ENCODE data around the gene PTGR2.

PTGR2 gene

DNA sequence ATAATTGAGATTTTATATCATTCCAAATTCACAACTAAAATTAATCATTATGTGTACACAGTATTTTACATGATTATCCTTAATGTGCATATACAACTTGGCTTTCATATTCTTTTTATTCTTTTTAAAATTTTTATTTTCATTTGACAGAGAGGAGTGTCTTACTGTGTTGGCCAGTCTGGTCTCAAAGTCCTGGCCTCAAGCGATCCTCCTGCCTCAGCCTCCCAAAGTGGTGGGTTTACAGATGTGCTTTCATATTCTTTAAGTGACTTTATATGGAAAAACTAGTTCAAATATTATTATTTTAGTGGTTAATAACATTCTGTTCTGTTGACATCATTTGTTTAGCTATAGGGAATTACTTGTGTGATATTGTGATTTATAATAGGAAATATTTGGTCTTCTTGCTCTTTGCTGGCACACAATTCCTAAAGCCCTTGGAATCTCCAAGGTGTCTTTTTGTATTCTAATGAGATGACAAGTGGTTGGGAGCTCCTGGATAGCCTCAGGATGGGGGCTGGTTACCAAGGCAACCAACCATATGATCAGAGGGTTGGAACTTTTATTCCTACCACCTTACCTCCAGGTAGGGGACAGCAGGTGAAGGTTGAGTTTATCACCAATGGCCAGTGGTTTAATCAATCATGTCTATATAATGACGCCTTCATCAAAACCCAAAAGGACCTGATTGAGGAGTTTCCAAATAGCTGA, 19.0 kb downstream of the PTGR2 start:
- no peak overlapping the region for H3K9ac ChIP-seq (ENCODE audit: insufficient read length)
- H3K27ac ChIP-seq, result no peak overlapping the region
- H3K9me3 ChIP-seq (ENCODE audit: low read depth, low read length), result no peaks in the 10 kb centered on the region
- TF ChIP-seq EZH2 (IDR thresholded peaks at IDR 0.05) (no peak), FOXP2 (optimal IDR thresholded peaks at IDR 0.05; ENCODE audit: control extremely low read depth, extremely low read length, insufficient read depth) (no peak), POLR2AphosphoS5 (IDR thresholded peaks at IDR 0.05; ENCODE audit: borderline replicate concordance, low read depth, low read length) (no peak)
- H3K36me3 ChIP-seq (ENCODE audit: insufficient read depth, low read length), result no peaks in the 10 kb centered on the region
- H3K4me3 ChIP-seq, result no peak overlapping the region
- no peak for DNase-seq (ENCODE audit: low read depth, low spot score)

DNA sequence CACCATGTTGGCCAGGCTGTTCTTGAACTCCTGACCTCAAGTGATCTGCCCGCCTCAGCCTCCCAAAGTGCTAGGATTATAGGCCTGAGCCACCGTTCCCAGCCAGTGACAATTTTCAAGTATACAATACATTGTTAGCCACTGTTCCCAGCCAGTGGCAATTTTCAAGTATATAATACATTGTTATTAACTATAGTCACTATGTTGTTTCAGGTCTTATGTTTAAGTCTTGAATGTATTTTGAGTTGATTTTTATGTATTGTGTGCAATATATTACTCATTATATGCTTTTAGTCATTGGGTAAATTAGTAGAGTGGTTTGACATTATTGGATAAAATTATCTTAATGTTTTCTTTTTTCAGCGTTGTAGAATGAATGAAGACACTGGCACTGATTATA, 22.0 kb downstream of the PTGR2 start:
- DNase-seq (ENCODE audit: low read depth, low spot score), result no peak
- no peaks in the 10 kb centered on the region for H3K9me3 ChIP-seq (ENCODE audit: low read depth, low read length)
- no peak overlapping the region for H3K27ac ChIP-seq
- no peak for TF ChIP-seq FOXP2 (optimal IDR thresholded peaks at IDR 0.05; ENCODE audit: control extremely low read depth, extremely low read length, insufficient read depth)
- TF ChIP-seq POLR2AphosphoS5 (IDR thresholded peaks at IDR 0.05; ENCODE audit: borderline replicate concordance, low read depth, low read length), result no peak
- no peak for TF ChIP-seq EZH2 (IDR thresholded peaks at IDR 0.05)
- H3K4me3 ChIP-seq, result no peak overlapping the region
- no peaks in the 10 kb centered on the region for H3K36me3 ChIP-seq (ENCODE audit: insufficient read depth, low read length)
- no peak overlapping the region for H3K9ac ChIP-seq (ENCODE audit: insufficient read length)

DNA sequence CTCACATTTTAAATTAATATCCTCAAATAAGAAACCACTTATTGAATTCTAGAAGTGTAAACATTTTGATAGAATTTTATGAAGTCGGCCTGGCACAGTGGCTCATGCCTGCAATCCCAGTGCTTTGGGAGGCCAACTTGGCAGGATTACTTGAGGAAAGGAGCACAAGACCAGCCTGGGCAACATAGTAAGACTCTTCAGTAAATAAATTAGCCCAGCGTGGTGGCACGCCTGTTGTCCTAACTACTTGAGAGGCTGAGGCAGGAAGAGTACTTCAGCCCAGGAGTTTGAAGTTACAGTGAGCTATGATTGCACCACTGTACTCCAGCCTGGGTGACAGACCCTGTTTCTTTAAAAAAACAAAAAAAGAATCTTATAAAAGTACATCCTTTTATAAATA, 26.2 kb downstream of the PTGR2 start:
- Histone ChIP-seq H3K9me3 (ENCODE audit: low read depth, low read length) (no peaks in the 10 kb centered on the region), H3K27ac (no peak overlapping the region), H3K4me3 (no peak overlapping the region), H3K9ac (ENCODE audit: insufficient read length) (no peak overlapping the region), H3K36me3 (ENCODE audit: insufficient read depth, low read length) (no peaks in the 10 kb centered on the region)
- DNase-seq (ENCODE audit: low read depth, low spot score), result no peak
- TF ChIP-seq FOXP2 (optimal IDR thresholded peaks at IDR 0.05; ENCODE audit: control extremely low read depth, extremely low read length, insufficient read depth), result no peak

DNA sequence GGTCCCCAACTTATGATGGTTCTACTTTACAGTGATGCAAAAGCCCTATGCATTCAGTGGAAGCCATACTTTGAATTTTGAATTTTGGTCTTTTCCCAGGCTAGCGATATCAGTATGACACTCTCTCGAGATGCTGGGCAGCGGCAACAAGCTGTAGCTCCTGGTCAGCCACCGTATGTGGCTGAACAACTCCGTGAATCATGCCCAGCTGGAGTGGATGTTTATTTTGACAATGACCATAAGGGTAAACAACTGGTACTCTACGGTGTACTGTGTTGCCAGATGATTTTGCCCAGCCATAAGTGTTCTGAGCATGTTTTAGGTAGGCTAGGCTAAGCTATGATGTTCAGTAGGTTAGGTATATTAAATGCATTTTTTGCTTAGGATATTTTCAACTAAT, 26.8 kb downstream of the PTGR2 start:
- H3K9me3 ChIP-seq (ENCODE audit: low read depth, low read length), result no peaks in the 10 kb centered on the region
- DNase-seq (ENCODE audit: low read depth, low spot score), result no peak
- TF ChIP-seq POLR2AphosphoS5 (IDR thresholded peaks at IDR 0.05; ENCODE audit: borderline replicate concordance, low read depth, low read length), result no peak
- H3K4me3 ChIP-seq, result no peak overlapping the region
- H3K9ac ChIP-seq (ENCODE audit: insufficient read length), result no peak overlapping the region
- no peaks in the 10 kb centered on the region for H3K36me3 ChIP-seq (ENCODE audit: insufficient read depth, low read length)
- H3K27ac ChIP-seq, result no peak overlapping the region

DNA sequence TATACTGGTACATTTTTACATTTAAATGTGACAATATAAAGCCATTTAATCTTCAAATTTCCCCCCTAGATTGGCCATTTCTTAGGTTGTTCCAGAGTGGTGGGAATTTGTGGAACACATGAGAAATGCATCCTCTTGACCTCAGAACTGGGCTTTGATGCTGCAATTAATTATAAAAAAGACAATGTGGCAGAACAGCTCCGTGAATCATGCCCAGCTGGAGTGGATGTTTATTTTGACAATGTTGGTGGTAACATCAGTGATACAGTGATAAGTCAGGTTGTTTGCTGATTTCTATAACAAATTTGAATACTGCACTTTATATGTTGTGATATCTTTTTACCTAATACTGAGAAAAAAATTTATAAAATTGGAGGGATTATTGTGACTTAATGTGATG, 27.4 kb downstream of the PTGR2 start:
- TF ChIP-seq EZH2 (IDR thresholded peaks at IDR 0.05) (no peak), POLR2AphosphoS5 (IDR thresholded peaks at IDR 0.05; ENCODE audit: borderline replicate concordance, low read depth, low read length) (no peak), FOXP2 (optimal IDR thresholded peaks at IDR 0.05; ENCODE audit: control extremely low read depth, extremely low read length, insufficient read depth) (no peak)
- H3K9me3 ChIP-seq (ENCODE audit: low read depth, low read length), result no peaks in the 10 kb centered on the region

DNA sequence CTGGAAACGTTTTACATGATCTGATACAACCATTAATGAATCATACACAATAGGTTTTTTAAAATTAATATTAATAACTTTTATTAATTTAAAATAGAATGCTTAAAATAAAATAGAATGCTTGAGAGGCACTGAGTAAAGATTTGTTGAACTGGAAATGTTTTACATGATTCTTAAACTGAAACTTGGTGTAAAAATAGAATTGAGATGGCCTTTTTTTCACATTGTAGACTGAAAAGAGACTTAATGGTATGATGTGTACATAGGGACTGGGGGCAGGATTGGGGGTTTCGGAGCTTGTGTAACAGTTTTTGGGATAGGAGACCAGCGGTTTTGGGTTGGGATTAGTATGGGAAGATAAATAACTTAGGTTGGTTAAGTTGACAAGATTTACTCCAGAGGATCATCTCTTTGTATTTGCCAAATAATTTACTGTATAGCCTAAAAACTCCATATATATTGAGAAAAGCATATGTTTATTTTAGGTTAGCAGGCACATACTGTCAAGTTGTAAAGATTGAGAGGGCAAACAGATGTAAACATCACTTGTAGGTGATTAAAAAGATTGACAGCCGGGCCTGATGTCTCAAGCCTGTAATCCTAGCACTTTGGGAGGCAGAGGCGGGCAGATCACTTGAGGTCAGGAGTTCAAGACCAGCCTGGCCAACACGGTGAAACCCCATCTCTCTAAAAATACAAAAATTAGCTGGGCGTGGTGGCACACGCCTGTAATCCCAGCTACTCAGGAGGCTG, 33.0 kb downstream of the PTGR2 start:
- TF ChIP-seq POLR2AphosphoS5 (IDR thresholded peaks at IDR 0.05; ENCODE audit: borderline replicate concordance, low read depth, low read length) (no peak), EZH2 (IDR thresholded peaks at IDR 0.05) (no peak), FOXP2 (optimal IDR thresholded peaks at IDR 0.05; ENCODE audit: control extremely low read depth, extremely low read length, insufficient read depth) (no peak)
- H3K9ac ChIP-seq (ENCODE audit: insufficient read length), result no peak overlapping the region
- H3K36me3 ChIP-seq (ENCODE audit: insufficient read depth, low read length), result 0 out of 2 replicates have a peak, but pooled peaks cover 5% of the 10 kb centered on the region
- no peak overlapping the region for H3K4me3 ChIP-seq
- no peak overlapping the region for H3K27ac ChIP-seq
- no peaks in the 10 kb centered on the region for H3K9me3 ChIP-seq (ENCODE audit: low read depth, low read length)
- DNase-seq (ENCODE audit: low read depth, low spot score), result no peak

More for the DNA sequence above, 27.4 kb downstream of the PTGR2 start:
- H3K9ac ChIP-seq (ENCODE audit: insufficient read length), result no peak overlapping the region
- H3K27ac ChIP-seq, result no peak overlapping the region
- no peaks in the 10 kb centered on the region for H3K36me3 ChIP-seq (ENCODE audit: insufficient read depth, low read length)
- DNase-seq (ENCODE audit: low read depth, low spot score), result no peak
- H3K4me3 ChIP-seq, result no peak overlapping the region

DNA sequence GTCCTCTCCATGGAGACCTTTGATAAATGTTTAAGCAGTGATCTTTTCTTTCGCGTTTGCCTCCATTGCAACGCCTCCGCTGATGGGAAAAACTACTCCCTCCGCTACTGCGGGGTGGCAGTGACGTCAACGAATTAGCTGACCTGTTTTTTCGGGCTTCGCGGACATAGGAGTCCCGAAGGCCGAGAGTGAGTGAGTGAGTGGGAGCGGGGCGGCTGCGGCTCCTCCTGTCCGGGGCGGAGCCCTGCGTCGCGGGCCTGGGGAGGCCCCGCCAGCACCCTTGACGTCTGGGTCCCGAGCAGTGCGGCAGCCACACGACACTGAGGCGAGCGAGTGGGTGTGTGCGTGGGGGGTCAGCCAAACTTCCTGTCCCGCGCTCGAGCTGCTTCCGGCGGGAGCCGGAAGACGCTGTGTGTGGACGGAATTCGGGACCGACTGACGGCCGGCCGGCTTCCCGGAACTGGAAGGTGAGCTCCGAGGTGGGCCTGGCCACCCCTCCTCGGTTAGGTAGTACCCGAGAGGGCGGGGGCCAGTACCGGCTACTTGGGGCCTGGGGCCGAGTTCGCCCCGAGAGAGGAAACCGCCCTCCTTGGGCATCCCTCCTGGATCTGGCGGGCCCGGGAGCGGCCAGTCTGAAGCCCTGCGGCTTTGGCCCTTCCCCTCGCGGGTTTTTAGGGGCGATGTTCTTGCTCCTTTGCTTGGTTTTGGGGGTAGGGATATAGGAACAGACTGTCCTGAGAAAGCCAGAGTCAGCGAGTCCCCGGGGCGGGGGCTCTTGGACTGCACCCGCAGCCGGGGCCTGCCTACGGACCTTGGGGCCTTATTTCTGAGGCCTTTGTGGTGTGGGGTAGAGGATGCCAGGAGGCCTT, 35.1 kb downstream of the PTGR2 start, which contains the start of gene ZNF410:
Gene ZNF410 (plus strand): TSS at position 411 of the 869 bp plus-strand sequence. CDS start 5,317 bp downstream, outside the sequence.
- TF ChIP-seq FOXP2 (optimal IDR thresholded peaks at IDR 0.05; ENCODE audit: control extremely low read depth, extremely low read length, insufficient read depth) (peak; percentile 63), POLR2AphosphoS5 (IDR thresholded peaks at IDR 0.05; ENCODE audit: borderline replicate concordance, low read depth, low read length) (peak; percentile 93), EZH2 (IDR thresholded peaks at IDR 0.05) (no peak)
- Histone ChIP-seq H3K9ac (ENCODE audit: insufficient read length) (peak within 1 kb of the TSS; percentile 96), H3K4me3 (peak within 1 kb of the TSS; percentile 81), H3K27ac (peak within 1 kb of the TSS; percentile 72), H3K9me3 (ENCODE audit: low read depth, low read length) (no peaks in the 10 kb centered on the region), H3K36me3 (ENCODE audit: insufficient read depth, low read length) (0 out of 2 replicates have a peak, but pooled peaks cover 7% of the 10 kb centered on the region)
- peak; percentile 40 for DNase-seq (ENCODE audit: low read depth, low spot score)

DNA sequence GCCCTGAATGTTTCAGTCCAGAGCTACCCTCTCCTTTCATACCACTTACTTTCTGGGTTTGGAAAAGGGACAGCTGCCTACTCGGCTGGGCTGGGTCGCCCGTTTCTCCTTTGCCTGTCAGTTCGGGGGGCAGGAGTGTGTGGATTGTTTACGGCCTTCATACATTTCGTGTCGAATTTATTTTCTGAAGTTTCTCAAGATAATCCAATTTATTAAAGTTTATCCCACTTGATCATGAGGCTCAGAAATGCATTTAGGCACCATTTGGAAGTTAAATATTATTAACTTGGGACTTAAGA, 35.6 kb downstream of the PTGR2 start:
- DNase-seq (ENCODE audit: low read depth, low spot score), result no peak
- Histone ChIP-seq H3K9me3 (ENCODE audit: low read depth, low read length) (no peaks in the 10 kb centered on the region), H3K4me3 (peak overlapping the region; percentile 81), H3K36me3 (ENCODE audit: insufficient read depth, low read length) (0 out of 2 replicates have a peak, but pooled peaks cover 11% of the 10 kb centered on the region), H3K9ac (ENCODE audit: insufficient read length) (peak overlapping the region; percentile 96), H3K27ac (peak overlapping the region; percentile 67; the same call in 1 of the 2 replicates)
- TF ChIP-seq POLR2AphosphoS5 (IDR thresholded peaks at IDR 0.05; ENCODE audit: borderline replicate concordance, low read depth, low read length), result no peak
- TF ChIP-seq EZH2 (IDR thresholded peaks at IDR 0.05), result no peak
- TF ChIP-seq FOXP2 (optimal IDR thresholded peaks at IDR 0.05; ENCODE audit: control extremely low read depth, extremely low read length, insufficient read depth), result no peak

Data from SK-N-MC (cell line).